Measurements from ENCODE around the gene ALOXE3.
A peak's percentile ranks its signal among the peaks of the same experiment; 100 is the strongest.

Gene ALOXE3

DNA sequence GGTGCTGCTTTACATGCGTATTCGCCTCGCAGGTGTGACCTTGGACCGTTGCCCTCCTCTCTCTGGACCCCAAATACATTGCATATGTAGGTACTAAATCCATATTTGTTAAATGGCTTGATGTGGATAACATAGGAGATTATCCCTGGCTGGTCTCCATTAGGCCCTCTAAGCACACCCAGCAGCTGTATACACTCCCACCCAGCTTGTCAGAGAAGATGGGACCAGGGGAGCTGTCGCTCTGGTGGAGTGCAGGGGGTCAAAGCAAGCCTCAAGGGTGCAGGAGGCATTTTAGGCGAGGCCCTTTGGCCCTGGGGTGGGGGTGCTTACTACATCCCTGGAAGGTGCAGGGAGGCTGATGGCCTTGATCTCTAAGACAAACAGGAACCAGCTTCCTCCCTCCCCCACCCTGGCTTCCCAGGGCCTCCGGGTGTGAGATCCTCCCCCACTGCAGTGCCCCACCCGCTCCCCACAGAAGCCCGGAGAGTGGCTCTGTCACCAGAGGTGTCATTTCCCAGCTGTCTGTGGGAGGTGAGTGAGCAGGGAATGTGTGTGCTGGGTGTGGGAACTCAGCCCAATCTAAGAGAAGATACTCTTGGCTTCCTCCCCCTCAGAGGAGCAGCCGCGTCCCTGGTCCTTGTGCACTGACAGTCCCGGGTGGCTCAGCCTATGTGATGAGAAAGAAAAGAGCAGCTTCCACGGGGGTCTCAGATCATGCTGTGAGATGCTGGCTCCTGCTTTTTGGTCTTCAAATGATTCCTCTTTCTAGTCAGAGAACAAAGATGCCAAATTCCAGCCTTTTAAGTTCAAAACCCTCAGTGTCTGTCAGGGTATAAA lies 45.9 kb upstream of the ALOXE3 start:
- DNase-seq: no peak
- peaks cover 17% of the 10 kb centered on the region for H3K4me1 ChIP-seq (ENCODE audit: low read length)
- H3K27me3 ChIP-seq (replicated peaks; ENCODE audit: insufficient read depth, low read length): no peaks in the 10 kb centered on the region
- peaks cover 16% of the 10 kb centered on the region; the same call in 1 of the 2 replicates for H3F3A ChIP-seq (ENCODE audit: insufficient read depth, low read length)
- no peak for TF ChIP-seq EZH2phosphoT487 (IDR thresholded peaks at IDR 0.05; ENCODE audit: low read length)
- TF ChIP-seq, protein P1, sequence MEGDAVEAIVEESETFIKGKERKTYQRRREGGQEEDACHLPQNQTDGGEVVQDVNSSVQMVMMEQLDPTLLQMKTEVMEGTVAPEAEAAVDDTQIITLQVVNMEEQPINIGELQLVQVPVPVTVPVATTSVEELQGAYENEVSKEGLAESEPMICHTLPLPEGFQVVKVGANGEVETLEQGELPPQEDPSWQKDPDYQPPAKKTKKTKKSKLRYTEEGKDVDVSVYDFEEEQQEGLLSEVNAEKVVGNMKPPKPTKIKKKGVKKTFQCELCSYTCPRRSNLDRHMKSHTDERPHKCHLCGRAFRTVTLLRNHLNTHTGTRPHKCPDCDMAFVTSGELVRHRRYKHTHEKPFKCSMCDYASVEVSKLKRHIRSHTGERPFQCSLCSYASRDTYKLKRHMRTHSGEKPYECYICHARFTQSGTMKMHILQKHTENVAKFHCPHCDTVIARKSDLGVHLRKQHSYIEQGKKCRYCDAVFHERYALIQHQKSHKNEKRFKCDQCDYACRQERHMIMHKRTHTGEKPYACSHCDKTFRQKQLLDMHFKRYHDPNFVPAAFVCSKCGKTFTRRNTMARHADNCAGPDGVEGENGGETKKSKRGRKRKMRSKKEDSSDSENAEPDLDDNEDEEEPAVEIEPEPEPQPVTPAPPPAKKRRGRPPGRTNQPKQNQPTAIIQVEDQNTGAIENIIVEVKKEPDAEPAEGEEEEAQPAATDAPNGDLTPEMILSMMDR (IDR thresholded peaks at IDR 0.05; ENCODE audit: low read length): no peak
- no peak for TF ChIP-seq EZH2 (optimal IDR thresholded peaks at IDR 0.05; ENCODE audit: low read depth, low read length)
- no peak overlapping the region for H3K27ac ChIP-seq (ENCODE audit: low read length)
- H2AFZ ChIP-seq (ENCODE audit: low read length): no peak overlapping the region
- no peak overlapping the region; the same call in 1 of the 2 replicates for H3K9ac ChIP-seq (ENCODE audit: low read length)
- H3K4me2 ChIP-seq (ENCODE audit: low read depth, low read length): no peak overlapping the region
- no peaks in the 10 kb centered on the region for H4K20me1 ChIP-seq (ENCODE audit: insufficient read depth, low read length)
- no peaks in the 10 kb centered on the region for H3K36me3 ChIP-seq (replicated peaks; ENCODE audit: insufficient read depth, low read length)
- H3K9me2 ChIP-seq (replicated peaks; ENCODE audit: insufficient read depth, low read length): no peaks in the 10 kb centered on the region
- H3K4me3 ChIP-seq (ENCODE audit: low read length): no peak overlapping the region
- no peaks in the 10 kb centered on the region for H3K9me3 ChIP-seq (replicated peaks; ENCODE audit: insufficient read depth, low read length)
- H3K79me2 ChIP-seq (ENCODE audit: low read length): peaks cover 32% of the 10 kb centered on the region

DNA sequence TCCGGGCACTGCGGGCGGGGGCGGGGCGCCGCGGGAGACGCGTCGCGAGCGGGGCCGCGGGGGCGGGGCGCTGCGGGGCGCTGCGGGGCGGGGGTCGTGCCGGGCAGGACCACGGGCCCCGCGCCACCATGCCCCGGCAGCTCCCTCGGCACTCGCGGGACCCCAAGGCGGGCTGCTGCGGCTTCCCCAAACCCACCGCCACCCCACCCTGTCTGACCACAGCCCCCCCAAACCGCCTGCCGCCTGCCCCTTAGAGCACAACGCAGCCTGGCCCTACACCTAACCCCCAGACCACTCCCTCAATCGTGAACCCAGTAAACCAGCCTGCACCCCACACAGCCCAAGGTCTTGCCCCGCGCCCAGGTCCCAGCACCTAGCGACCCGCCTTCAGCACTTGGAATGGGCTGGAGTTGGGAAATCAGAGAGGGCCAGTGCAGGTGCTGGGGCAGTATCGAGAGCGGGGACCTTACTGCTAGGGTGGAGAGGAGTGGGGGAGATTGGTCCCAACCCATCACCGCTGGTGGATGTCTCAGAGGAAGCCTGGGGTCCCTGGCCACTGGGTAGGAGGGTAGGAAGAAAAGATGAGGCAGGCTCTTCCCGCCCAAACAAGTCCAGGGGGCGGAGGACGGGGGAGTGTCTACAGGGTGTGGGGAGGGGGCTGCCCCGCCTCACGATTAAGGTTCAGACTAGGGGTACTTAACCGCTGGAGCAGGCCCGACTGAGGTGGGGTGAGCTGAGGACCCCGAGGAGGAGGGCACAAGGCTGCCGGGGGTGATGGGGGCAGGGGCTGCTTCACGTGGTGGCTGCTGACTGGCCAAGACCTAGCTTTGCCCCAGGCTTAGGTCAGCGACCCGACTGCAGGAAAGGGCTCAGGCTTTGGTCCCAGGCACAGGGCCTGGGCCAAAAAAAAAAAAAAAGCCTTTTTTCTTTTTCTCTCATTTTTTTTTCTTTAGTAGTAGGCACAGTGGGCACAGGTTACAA lies 45.0 kb upstream of the ALOXE3 start:
- H3K4me2 ChIP-seq (ENCODE audit: low read depth, low read length): peak overlapping the region; percentile 100
- DNase-seq: no peak
- no peaks in the 10 kb centered on the region for H3K9me2 ChIP-seq (replicated peaks; ENCODE audit: insufficient read depth, low read length)
- peaks cover 19% of the 10 kb centered on the region for H3F3A ChIP-seq (ENCODE audit: insufficient read depth, low read length)
- peaks cover 17% of the 10 kb centered on the region for H3K4me1 ChIP-seq (ENCODE audit: low read length)
- peak overlapping the region; percentile 100 for H2AFZ ChIP-seq (ENCODE audit: low read length)
- TF ChIP-seq, protein P1 (IDR thresholded peaks at IDR 0.05; ENCODE audit: low read length): no peak
- no peak for TF ChIP-seq EZH2phosphoT487 (IDR thresholded peaks at IDR 0.05; ENCODE audit: low read length)
- TF ChIP-seq EZH2 (optimal IDR thresholded peaks at IDR 0.05; ENCODE audit: low read depth, low read length): no peak
- H3K27ac ChIP-seq (ENCODE audit: low read length): peak overlapping the region; percentile 38
- no peaks in the 10 kb centered on the region for H4K20me1 ChIP-seq (ENCODE audit: insufficient read depth, low read length)
- peak overlapping the region; percentile 100 for H3K9ac ChIP-seq (ENCODE audit: low read length)
- peaks cover 32% of the 10 kb centered on the region for H3K79me2 ChIP-seq (ENCODE audit: low read length)
- no peaks in the 10 kb centered on the region for H3K27me3 ChIP-seq (replicated peaks; ENCODE audit: insufficient read depth, low read length)
- no peaks in the 10 kb centered on the region for H3K36me3 ChIP-seq (replicated peaks; ENCODE audit: insufficient read depth, low read length)
- no peaks in the 10 kb centered on the region for H3K9me3 ChIP-seq (replicated peaks; ENCODE audit: insufficient read depth, low read length)
- H3K4me3 ChIP-seq (ENCODE audit: low read length): peak overlapping the region; percentile 100

DNA sequence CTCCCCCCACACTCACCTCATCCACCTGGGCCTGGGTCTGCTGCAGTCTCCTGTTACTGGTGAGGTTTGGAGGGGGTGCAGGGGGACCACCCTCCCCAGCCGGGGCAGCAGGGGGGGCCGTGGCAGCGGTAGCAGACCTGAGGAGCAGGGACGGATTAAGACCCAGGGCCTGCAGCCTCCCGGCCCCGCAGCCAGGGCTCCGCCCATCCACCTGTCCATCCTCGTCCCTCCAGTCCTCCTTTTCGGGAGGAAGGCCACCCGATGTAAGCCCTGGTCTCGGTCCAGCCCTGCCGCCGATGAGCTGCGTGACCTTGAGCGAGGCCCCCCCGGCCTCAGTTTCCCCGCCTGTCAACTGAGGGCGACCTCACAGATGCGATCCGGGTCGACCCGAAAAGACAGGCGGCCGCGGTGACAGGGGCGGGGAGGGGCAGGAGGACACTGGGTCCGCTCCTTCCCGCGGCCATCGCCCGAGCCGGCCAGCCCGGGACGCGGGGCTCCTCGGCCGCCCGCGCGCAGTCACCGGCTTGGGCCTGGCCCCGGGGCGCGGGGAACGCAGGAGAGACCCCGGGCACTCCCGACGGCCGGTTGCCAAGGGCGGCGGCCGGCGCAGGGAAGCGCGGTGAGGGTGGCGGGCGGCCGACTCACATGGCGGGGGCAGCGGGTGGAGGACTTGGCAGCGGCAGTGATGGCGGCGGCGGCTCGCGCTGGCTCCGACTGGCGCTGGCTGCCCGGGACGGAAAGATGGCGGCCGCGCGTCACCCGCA lies 44.1 kb upstream of the ALOXE3 start, which contains the start of gene VAMP2:
Gene VAMP2 (minus strand): TSS at position 716 of the 764 bp plus-strand sequence. CDS start 69 bp downstream, at position 647.
- no peaks in the 10 kb centered on the region for H3K9me3 ChIP-seq (replicated peaks; ENCODE audit: insufficient read depth, low read length)
- peak within 1 kb of the TSS; percentile 100 for H2AFZ ChIP-seq (ENCODE audit: low read length)
- H3K27me3 ChIP-seq (replicated peaks; ENCODE audit: insufficient read depth, low read length): no peaks in the 10 kb centered on the region
- TF ChIP-seq, protein P1 (IDR thresholded peaks at IDR 0.05; ENCODE audit: low read length): no peak
- TF ChIP-seq EZH2phosphoT487 (IDR thresholded peaks at IDR 0.05; ENCODE audit: low read length) (no peak), EZH2 (optimal IDR thresholded peaks at IDR 0.05; ENCODE audit: low read depth, low read length) (no peak)
- peak within 1 kb of the TSS; percentile 65 for H3K27ac ChIP-seq (ENCODE audit: low read length)
- H4K20me1 ChIP-seq (ENCODE audit: insufficient read depth, low read length): no peaks in the 10 kb centered on the region
- peak within 1 kb of the TSS; percentile 100 for H3K9ac ChIP-seq (ENCODE audit: low read length)
- peaks cover 24% of the 10 kb centered on the region for H3F3A ChIP-seq (ENCODE audit: insufficient read depth, low read length)
- peak within 1 kb of the TSS; percentile 100 for H3K4me3 ChIP-seq (ENCODE audit: low read length)
- peak; percentile 69 for DNase-seq
- peak within 1 kb of the TSS; percentile 100 for H3K4me2 ChIP-seq (ENCODE audit: low read depth, low read length)
- no peaks in the 10 kb centered on the region for H3K9me2 ChIP-seq (replicated peaks; ENCODE audit: insufficient read depth, low read length)
- H3K79me2 ChIP-seq (ENCODE audit: low read length): peaks cover 32% of the 10 kb centered on the region
- H3K36me3 ChIP-seq (replicated peaks; ENCODE audit: insufficient read depth, low read length): no peaks in the 10 kb centered on the region
- H3K4me1 ChIP-seq (ENCODE audit: low read length): peaks cover 17% of the 10 kb centered on the region
